Stimulated activated naive CD4-positive, alpha-beta T cell (primary cell): ENCODE data around the gene HNF4A.

Experiments used
- DNase-seq, 6 experiments: peaks; one replicate each; lab custom pipeline; 2025; lab: John Stamatoyannopoulos, UW

Gene HNF4A

DNA sequence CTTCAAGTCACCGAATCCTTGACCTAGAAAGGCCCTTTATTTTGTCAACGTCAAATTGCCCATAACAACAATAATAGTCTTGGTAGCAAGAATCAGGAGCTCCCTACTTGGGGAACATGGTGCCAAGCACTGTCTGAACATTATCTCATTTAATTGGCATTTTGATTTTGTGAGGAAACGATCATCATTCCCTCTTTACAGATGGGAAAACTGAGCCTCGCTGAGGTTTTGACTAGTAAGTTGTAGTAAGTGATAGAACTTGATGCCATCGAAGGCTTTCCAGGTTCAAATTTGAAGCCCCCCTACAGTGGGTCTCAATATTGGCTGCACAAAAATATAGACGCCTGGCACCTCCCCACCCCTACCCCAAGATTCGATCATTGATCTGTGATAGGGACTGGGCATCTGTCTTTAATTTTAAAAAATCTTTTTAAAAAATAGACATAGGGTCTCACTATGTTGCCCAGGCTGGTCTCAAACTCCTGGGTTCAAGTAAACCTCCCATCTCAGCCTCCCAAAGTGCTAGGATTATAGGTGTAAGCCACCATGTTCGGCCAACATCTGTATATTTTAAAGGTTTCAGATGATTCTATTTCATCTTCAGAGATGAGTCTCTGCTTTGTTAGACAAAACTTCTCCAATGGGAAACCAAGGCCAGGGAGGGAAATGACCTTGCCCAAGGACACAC is 36.7 kb downstream of the HNF4A start:
- DNase-seq, result no peak

DNA sequence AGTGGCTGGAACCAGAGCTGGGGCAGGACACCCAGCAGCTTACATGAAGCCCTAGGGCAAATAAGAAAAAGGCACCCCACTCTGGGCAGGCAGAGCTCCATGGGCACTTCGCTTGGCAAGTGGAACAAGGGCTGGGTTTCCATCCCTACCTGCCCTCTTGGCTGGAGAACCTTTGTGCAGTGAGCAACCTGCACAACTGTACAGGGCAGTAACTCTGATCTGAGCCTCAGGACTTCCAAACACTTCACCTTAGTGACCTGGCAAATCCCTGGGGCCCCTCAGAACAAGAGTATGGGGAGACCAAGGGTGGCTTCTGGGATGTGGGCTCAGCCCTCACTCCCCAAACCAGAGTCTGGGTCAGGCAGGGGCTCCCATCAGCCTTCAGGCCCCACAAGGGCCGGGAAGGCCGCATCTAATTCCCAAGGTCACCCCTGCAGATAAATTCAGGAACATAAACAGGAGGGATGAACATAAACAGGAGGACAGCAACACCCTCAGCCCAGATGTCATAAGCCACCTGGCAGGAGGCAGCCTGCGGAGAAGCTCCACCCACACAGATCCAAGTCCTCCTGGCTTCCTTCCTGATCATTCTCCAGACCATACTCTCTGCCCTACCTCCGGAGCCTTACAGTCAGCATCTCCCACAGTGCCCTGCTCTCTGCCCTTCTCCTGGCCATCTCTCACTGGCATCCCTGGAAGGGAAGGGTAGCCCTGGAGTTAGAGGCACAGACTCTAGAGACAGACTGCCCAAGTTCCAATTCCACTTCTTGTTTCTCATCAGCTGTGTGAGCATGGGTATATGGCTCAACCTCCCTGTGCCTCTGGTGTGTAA is 37.5 kb downstream of the HNF4A start:
- DNase-seq, result no peak

DNA sequence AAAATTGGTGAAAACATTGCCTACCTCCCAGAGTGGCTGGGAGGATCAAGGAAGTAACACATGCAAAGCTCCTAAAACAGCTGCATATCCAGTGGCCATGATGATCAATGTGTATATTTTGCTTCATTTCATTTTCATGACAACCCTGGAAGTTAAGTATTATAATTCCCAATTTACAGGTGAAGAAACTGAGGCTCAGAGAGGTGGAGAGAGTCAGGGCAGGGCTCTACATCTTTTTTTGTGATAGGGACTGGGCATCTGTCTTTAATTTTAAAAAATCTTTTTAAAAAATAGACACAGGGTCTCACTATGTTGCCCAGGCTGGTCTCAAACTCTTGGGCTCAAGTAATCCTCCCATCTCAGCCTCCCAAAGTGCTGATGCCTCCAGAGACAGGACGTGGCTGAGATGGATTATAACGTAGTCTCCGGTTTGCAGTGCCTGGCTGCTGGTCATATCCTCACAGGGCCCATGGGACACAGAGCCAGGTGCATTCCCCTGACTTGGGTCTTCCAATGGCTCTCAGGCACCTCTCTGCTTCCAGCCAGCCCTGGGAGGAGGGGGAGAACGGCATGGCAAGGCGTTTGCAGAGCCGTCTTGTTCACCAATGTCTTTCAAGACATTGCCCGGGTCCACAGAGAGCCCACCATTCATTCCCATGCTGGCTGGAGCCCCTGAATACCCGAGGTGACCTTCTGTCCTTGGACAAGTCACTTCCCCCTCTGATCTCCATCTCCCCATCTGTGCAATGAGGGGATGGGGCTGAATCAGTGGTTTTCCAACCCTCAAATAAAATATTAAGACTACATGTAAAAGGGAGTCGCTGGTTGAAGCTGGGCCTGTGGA is 38.3 kb downstream of the HNF4A start:
- no peak for DNase-seq

DNA sequence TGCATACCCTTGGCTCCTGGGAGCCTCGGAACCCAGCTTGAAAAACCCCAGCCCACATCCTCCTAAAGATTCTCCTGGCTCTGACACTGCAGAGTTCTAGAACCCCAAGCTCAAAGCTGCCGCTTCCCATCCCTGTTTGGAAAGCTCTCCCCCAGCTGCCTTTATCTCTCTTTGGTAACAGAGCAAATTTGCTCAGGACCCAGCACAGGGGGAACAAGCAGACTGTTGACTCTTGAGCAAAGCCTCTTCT is 38.9 kb downstream of the HNF4A start:
- DNase-seq, result no peak

DNA sequence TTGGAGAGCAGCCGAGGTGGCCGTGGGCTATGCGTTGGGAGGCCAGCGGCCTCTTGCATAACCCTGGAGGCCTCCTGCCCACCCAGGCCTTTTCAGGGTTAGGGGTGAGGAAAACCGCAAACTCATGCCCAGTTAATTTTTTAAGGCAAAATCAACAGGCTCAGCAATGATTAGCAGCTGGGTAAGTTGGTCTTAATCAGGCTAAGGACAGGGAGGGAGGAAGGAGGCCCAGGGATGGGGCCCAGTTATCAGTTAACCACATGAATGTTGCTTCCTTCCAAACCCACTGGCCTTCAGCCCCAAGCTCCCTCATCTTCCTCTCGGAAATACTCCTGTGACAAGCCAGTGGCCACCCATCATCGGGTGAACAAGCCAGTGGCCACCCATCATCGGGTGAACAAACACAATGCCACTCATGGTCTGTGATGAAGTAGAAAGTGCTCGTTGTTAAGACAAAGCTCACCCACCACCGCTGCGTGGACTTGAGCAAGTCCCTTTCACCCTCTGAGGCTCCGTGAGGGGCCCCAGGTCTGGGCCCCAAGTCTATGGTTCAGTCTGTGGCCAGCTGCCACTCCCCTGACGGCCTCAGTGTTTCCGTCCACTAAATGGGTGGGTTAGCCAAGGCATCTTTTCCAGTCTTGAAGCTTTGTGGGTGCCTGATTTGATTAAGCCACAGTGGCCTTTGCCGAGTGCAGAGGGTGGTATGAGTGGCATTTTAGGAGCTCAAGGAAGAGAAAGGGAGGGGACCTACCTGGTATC is 39.4 kb downstream of the HNF4A start:
- no peak for DNase-seq

DNA sequence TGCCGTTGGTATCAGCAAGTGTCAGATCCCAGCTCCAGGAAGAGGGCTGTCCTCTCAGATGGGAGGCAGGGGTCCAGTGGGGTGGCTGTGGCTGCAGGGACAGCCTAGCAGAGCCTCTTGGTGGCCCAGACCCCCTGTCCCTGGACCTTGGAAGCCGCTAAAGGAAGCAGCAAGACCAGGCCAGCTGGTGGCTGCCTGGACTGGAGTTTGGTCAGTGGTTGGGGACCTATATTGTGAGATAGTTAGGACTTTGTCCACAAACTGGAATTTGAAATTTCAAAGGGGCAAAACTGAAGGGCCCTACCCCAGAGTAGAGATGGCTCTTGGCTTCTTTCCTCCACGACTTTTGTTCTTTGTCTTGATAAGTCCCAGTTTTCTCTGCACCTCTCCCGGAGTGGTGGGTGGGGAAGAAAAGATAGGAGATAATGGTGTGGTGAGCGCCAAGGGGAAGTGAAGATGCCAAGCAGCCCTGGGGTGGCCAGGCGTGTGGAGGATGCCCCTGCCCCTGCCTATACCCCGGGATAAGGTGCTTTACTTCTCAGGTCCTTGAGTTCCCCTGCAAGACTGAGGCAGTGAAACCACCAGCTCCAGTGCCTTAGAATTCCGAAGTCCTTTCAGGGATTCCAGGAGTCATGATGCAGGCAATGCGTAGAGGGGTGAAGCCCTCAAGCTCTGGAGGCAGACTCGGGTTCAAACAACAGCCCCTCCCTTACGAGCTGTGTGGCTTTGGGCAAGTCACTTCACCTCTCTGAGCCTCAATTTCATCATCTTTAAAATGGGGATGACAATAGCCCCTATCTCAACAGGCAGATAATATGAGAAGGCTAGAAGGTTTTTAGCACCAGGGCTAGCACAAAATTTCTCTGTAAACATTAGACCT is 40.2 kb downstream of the HNF4A start:
- no peak for DNase-seq

DNA sequence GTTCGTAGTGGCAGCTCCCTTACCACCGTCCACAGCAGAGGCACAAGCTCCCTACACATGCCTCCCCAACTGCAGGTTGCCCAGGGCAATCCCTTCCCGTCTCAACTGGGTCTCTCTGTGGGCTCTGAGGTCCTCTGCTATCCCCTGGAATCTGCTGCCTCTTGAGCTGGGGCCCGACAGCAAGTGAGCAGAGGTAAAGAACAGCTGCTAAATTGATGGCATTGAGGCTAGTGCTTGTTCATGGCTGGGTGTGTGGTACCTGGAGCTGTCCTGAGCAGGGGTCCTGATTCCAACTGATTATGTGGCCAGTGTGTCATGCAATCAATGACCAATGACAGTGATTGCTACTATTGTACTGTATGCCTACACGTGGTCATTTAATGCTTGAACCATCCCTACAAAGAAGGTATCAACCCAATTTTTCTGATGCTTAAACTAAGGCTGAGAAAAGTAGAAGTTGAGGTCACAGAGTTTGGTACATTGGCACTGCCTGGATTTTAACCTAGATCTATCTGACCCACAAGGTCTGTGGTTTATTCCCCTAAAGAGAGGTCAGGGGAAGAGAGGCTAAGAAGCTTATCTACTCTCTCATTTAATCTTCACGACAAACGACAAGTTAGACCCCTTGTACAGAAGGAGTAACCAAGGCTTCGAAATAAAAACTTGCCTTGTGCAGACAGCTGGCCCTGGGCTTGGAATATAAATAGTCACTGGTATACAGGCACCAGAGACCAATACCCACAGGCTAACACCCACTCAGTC is 41.1 kb downstream of the HNF4A start:
- no peak for DNase-seq

DNA sequence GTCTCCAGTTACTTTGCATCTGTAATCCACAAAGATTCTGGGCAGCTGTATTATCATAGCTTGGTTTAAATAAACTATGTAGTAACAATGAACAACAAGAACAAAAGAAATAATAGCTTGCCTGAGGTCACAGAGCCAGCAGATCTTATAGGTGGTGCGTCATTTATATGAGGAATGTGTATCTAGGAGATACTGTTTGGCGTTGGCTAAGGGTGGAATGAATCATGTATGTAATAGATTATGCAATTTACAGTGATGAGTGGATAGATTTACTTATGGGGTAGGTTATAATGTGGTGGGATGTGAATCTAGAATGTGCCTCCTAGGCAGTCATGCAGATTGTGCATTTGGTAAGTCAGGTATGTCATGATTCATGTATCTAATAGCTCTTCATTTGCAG is 42.8 kb downstream of the HNF4A start:
- DNase-seq, result no peak

DNA sequence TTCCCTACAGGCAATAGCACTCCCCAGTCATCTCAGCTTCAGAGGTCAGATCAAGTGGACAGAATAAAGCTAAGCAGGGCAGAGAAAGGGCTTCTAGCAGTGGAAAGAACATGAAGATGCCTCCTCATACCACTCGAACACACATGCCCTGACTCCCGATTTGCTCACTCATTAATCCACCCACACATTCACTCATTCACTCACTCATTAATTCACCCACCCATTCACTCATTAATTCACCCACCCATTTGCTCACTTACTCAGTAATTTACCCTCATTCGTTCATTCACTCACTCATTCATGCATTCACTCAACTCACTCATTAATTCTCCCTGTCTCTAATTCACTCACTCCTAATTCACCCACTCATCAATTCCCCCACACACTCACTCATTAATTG is 43.9 kb downstream of the HNF4A start:
- DNase-seq, result no peak

DNA sequence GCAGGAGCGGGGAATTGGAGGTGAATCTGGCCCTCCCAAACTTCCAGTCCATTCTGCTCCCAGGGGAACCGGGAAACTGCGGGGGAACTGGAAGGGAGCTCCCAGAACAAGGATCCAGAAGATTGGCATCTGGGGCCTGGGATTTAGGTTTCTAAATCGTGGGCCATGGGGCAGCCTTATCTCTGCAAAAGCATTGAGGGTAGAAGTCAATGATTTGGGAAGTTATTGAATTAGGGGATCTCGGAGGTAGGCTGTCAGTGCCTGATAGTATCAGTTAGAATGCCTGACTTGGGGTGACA is 45.1 kb downstream of the HNF4A start:
- DNase-seq, result no peak

DNA sequence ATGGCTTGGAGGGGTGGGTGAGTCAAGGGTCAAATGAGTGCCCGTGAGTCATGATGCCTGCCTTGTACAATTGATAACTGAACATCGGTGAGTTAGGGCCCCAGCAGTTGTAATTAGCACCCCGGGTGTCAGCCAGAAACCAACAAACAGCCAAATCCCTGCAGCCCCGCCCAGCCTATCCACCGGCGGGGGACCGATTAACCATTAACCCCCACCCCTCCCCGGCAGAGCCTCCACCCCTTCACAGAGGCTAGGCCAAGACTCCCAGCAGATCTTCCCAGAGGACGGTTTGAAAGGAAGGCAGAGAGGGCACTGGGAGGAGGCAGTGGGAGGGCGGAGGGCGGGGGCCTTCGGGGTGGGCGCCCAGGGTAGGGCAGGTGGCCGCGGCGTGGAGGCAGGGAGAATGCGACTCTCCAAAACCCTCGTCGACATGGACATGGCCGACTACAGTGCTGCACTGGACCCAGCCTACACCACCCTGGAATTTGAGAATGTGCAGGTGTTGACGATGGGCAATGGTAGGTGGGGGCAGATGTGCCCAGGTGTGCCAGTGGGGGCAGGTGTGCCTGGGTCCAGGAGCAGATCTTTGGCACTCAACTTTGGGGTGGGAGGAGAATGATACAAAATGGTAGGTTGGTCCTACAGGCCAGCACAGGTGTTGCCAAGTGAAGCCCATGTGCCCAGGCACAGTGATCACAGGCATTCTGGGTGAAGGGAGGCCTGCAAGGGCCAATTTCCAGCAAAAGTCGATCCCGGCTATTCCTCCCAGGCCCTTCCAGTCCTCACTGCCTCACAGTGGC is 45.7 kb downstream of the HNF4A start:
- no peak for DNase-seq

DNA sequence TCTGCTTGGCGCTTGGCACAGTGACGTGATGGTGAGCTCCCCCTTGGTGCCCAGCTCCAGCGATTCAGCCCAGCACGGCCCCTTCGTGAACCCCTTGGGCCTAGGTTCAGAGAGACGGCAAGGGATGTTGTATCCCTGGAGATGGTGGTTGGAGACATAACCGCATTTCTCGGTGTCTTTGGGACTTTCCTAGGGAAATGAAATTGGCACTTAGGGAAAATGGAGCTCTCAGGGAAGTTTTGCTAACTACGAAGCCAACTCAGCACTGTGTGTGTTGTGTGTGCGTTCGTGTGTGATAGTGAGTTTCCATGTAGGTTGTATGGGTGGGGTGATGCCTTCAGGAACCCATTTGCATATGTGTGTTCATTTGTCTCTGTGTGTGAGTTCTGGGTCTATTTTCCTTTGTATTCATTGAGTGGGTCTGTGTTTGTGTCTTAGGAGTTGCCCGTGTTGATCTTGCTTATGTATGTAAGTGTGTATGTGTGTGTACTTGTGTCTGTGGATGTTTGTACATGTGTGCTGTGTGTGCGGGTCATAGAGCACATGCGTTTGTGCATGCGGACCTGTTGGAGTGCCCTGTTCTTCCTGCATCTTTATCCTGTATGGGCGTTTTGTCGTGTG is 46.4 kb downstream of the HNF4A start:
- no peak for DNase-seq

DNA sequence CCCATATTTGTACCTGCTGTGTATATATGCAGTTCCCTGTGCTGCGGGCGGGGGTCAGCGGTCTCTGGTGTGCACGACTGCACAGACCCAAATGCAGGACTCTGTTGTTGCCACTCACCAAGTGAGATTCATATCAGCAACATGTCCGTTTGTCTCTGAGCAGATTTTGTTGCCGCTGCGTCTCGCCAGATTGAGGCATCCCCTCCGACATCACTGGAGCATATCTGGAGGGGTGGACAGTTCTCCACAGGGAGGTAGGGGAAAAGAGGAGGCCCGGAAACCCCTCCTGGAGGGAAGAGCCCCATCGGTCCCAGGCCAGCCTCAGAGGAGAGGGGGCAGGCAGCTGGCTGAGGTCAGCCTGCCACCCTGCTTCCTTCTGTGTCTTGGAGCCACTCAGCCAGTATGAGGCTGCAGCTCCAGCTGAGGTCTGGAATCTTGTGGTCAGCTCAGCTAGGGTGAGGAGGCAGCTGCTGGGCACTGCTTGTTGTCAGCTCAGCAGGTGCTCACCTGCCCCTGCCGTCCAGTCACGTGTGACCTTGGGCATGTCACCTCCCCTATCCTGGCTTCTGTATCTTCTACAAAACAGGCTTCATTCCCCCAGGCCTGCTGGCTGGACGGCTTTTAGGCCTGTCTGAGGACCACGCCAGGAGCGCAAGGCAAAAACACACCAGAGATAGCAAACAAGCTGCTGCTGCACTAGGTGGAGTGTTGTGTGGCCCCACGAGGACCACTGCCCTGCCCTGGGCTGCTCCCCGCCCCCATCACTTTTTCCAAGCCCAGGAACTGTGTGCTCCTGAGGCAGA is 47.1 kb downstream of the HNF4A start:
- DNase-seq, result no peak

DNA sequence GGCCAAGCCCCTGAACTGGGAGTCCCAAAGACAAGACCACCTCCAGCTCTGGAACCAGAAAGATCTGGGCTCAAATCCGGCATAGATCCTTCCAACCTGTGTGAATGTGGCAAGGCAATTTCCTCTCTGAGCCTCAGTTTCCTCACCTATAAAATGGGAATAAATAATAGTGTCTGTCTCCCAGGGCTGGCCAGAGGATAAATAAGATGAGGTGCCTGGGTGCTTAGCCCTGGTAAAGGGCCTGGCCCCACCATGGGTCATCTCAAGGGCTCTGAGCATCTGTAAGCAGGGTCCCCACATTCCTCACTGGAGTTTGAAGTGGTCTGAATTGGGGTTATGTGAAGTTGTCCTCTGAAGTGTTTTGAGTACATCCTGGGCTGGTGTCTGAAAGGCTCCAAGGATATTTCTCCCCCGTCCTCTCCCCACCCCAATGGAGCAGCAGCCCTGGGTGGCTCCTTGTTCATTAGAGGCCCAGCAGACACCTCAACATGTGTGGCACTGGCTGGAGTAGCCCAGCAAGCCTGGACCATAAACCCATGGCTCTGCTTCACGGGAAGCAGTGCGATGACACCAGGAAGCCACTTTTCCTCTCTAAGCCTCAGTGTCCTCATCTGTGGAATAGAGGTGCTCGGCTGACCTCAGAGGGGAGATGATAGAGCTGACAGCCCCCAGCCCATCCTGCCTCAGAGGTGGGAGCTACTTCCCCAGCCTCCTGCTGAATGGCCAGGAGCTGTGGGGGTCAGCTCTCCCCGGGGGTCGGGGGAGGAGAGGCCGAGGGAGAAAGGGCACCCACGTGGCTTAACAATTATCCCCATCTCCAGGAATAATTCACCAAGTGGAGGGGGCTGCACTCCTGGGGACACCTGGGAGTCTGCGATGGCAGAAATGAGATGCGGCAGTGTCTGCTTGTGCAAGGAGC is 48.0 kb downstream of the HNF4A start:
- DNase-seq, result no peak

DNA sequence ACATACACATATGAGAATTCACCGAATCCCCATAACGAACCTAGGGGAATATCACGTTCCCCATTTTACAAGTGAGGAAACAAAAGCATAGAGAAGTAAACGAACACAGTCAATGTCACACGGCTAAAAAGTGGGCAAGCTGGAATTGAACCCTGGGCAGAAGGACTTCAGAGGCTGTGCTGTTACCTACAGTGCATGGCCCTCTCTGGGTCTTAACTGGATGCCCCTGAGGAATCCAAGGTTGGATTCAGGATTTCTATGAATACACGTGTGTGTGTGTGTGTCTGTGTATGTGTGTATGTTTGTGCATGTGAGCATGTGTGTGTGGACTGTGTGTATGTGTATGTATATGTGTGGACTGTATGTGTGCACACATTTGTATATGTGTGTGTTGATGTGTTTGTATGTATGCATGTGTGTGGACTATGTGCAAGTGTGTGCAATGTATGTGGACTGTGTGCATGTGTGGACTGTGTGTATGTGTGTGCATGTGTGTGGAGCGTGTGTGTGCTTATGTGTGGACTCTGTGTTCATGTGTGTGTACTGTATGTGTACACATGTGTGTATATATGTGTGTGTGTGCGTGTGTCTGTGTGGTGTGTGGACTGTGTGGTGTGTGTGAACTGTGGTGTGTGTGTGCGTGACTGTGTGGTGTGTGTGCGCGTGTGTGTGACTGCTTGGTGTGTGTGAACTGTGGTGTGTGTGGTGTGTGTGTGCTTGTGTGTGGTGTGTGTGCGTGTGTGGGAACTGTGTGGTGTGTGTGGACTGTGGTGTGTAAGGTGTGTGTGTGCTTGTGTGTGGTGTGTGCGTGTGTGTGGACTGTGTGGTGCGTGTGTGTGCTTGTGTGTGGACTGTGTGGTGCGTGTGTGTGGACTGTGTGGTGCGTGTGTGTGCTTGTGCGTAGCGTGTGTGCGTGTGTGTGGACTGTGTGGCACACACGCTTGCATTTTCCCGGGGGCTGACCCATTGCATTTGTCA is 49.0 kb downstream of the HNF4A start:
- no peak for DNase-seq

DNA sequence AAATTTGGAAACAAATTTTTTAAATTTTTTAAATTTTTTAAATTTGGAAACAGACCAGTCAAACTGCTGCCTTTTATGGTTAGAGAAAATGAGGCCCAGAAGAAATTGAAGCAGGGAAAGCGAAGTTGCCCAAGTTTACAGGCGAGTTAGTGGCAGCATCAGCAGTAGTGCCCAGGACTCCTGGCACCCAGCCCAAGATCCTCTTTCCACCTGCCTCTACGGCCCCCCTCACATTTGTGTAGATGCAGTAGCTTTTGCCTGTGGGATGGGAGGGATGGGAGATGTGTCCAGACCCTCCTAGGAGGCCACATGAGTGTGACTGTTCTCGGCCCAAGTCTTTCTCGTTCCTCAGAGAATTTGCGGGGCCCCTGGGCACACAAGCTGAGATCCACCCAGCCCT is 49.8 kb downstream of the HNF4A start:
- DNase-seq, result no peak
